Measurements from ENCODE around the gene PSMB9. TPM values are rescaled to one million over a fixed set of nuclear protein-coding genes. Genes with fewer than 3 reads are reported as not detected.
"Not testable (repeated sequence)": the region's sequence is repeated elsewhere in the genome, so short reads cannot be mapped to it uniquely, and the experiment has no call there.

PSMB9 gene
- 10 to 100 TPM; 23.9 to 25.6 TPM for total RNA-seq
- long read RNA-seq, donor 1, transcript PSMB9-207 (6 exons, 782 nt): major isoform, 6 of 12 reads
- long read RNA-seq, donor 1, partial matches to known transcripts: 5 of 12 reads
- long read RNA-seq, donor 1, other reads (novel, unspliced or antisense): 1 of 12 reads
- long read RNA-seq, donor 2, transcript PSMB9-207 (6 exons, 782 nt): major isoform, 13 of 22 reads
- long read RNA-seq, donor 2, partial matches to known transcripts: 6 of 22 reads
- long read RNA-seq, donor 2, other reads (novel, unspliced or antisense): 2 of 22 reads

DNA sequence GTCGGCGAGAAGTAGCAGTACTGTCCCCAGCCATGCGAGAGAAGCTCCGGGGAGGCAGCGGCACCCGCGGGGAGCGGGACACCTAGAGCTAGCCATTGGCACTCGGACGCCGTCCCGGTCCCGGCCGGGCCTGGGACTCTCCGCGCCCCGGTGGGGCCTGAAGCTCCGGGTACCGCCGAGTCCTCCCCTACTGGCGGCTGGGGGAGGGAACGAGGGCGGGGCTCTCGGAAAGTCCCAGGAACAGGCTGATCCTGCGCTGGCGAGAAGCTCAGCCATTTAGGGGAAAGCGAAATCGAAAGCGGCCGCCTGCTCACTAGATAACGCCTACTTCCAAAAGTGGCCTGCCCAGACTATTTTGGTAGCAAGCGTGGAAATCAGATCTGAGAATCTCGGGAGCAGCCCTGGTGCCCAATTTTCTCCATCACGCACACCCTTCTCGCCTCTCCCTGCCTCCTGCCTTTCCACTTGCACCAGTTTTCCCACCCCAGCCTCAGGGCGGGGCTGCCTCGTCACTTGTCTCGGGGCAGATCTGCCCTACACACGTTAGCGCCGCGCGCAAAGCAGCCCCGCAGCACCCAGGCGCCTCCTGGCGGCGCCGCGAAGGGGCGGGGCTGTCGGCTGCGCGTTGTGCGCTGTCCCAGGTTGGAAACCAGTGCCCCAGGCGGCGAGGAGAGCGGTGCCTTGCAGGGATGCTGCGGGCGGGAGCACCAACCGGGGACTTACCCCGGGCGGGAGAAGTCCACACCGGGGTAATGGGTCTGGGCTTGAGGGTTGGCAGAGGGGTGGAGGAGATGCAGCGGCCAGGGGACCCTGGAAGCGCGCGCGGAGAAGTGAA lies at the start of gene PSMB9, which contains the start of gene TAP1:
TSS of gene PSMB9 (plus strand) at position 652 of the 835 bp plus-strand sequence. CDS start at position 690, 38 bp downstream.
TSS of gene TAP1 (minus strand) at position 164 of the 835 bp plus-strand sequence. CDS start at position 96, 68 bp downstream.
- intact Hi-C loops (cut with DNase I): no loop called here
- DNase-seq (ENCODE audit: low spot score): peak; percentile 98

DNA sequence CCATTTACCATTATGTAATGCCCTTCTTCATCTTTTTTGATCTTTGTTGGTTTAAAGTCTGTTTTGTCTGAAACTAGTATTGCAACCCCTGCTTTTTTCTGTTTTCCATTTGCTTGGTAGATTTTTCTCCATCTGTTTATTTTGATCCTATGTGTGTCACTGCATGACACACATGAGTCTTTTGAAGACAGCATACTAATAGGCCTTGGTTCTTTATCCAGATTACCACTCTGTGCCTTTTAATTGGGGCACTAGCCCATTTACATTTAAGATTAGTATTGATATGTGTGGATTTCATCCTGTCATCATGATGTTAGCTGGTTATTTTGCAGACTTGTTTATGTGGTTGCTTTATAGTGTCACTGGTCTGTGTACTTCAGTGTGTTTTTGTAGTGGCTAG lies 48.6 kb upstream of the PSMB9 start:
- intact Hi-C loops (cut with DNase I): not testable (repeated sequence)

DNA sequence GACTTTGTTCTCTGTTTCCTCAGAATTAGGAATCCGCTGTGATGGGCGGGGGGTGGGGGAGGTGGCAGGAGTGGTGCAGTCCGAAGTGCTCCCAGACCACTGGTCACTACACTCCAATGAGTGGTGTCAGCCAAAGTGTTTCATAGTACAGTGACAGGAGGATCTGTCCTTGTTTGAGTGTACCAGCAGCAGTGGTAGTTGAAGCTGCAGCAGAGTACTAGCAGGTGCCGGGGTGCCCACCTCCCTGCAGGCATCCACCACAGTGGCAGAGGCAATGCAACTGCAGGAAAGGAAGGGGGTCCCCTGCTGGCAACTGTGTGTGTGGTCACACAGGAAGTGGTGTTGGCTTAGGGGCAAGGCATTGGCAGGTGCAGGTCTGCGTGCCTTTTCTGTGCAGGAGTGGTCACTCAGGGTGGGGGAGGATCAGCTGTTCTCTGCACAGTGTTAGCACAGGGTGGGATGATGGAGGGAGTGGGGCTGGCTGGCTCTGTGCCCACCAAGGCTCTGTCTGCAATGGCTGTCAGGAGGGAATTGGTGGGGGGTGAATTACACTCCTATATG lies 46.9 kb upstream of the PSMB9 start:
- DNase-seq (ENCODE audit: low spot score): no peak
- intact Hi-C loops (cut with DNase I): no loop called here

More for the DNA sequence above, 48.6 kb upstream of the PSMB9 start:
- DNase-seq (ENCODE audit: low spot score): not testable (repeated sequence)

DNA sequence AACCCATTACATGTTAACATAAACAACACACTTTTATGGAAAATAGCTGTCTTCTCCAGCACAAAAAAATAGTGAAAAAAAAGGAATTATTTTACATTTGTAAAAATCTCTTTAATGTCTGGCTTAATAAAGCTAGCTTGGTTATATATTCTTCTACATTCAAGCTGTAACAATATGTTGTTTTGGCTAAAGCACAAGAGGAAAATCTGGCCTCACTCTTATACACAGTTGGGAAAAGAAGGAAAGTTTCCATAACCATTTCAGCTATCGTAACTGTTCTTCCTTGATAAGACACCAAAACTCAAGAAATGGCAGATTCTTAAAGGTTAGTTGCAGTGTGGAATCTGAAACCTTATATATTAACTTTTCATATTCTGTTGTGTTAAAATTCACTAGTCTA lies 44.8 kb upstream of the PSMB9 start:
- intact Hi-C loops (cut with DNase I): no loop called here
- no peak for DNase-seq (ENCODE audit: low spot score)

DNA sequence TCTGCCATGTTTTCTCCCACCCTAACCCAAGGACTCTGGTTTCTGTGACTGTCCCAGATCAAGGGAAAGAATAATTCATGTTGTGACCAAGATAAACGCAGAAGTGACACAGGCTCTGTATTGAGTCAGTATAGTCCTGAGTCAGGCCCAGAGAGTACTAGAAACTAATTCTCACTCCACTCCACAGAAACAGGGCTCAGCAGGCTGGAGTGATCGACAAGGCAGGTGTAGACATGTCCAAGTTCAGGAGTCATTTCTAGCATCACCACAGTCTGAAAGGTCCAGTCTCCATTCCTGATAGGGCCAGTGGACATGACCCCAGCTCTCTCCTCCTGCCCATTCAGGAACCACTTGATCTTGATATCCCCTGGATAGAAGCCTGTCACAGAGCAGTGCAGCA lies 39.8 kb upstream of the PSMB9 start:
- intact Hi-C loops (cut with DNase I): loop anchor here in 1 of 2 donors (5.0 kb wide), 1 partner anchor 892 kb away; no protein-coding TSS in a partner anchor
- no peak for DNase-seq (ENCODE audit: low spot score)

DNA sequence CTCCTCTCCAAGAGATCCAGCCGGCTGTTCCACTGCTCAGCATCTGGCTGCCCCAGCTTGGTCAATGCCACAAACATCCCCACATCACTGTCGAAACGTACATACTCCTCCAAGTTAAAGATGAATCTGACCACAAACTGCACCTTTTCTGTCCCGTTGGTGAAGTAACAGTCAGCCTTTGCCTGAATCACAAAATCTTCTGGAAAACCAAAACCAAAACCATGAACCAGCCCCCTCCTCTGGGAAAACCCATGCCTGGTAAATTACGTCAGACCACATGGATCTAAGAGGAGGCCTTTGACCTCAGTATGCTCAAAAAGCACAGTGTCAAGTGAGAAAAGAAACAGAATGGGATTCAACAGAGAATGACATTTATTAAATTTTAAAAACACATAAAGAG lies 38.9 kb upstream of the PSMB9 start:
- intact Hi-C loops (cut with DNase I): no loop called here
- DNase-seq (ENCODE audit: low spot score): no peak

DNA sequence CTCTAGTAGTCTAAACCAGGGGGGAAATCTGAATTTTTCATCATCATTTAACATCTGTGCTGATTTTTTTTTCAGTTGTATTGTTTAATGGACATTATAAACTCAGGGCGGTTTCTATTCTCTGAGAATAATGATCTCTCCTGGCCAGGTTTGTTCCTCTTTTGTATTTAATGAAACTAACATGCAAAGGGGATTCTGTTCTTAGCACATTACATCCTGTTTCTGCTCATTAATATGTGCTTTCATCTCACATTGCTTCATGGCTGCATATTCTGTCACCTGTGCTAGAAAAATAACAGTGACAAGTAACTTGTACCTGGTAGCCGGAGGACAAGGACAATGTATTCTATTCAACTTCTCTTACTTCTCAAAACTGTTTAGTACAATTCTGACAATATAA lies 38.0 kb upstream of the PSMB9 start:
- intact Hi-C loops (cut with DNase I): no loop called here
- no peak for DNase-seq (ENCODE audit: low spot score)

DNA sequence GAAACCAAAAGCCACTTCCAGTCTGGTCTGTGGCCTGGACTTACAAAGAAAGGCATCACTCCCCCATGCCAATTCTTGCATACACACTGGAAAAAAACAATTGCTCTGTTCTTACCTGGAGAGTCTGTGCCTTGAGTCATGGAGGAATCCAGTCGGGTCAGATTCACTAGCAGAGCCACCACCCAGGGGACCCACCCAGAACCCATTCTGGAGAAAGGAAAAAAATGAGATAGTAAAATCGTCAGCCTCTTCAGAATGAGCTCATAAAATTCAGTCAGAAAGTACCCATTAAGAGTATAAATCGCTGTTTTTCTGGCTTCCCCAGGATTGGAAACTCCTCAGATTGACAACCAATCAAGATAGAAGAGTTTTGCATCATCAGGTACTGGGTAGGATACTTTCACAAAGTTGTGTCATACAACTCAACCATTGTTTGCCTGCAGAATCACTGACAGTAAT lies 37.2 kb upstream of the PSMB9 start, which contains the start of gene HLA-DOB:
TSS of gene HLA-DOB (minus strand) at position 257 of the 459 bp plus-strand sequence. CDS start at position 206, 51 bp downstream.
- intact Hi-C loops (cut with DNase I): no loop called here
- no peak for DNase-seq (ENCODE audit: low spot score)

DNA sequence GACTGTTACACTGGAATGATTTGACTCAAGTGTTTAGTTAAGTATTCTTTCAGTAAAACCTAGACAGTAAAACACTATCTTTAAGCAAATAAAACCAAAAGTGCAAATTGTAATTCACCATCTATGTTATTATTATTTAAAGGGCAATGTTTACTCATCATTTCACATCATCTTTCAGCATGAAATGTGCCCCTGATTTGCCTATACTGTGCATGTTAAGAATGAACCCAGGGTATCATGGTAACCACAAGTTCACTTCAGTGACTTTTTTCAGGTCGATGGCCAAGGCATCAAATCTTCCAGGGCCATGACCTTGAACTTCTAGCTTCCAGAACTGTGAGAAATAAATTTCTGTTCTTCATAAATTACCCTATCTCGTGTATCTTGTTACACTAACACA lies 35.1 kb upstream of the PSMB9 start:
- intact Hi-C loops (cut with DNase I): no loop called here
- DNase-seq (ENCODE audit: low spot score): no peak

DNA sequence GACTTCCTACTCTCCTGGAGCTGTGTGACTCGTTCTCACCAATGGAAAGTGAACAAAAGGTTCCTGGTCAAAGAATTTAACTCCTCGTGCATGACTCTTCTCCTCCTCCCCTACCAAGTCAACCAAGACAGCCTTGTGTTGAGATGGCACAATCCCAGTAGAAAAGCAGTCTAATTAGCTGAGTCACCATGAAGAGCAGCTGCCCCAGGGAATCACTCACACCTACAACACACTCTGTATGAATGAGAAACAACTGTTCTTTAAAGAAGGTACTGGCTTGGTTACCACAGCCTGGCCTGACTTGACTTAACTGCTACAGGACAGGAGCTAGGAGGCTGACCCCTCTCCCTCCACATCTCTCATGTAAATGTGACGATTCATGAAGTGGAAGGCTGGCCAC lies 34.3 kb upstream of the PSMB9 start:
- no peak for DNase-seq (ENCODE audit: low spot score)
- intact Hi-C loops (cut with DNase I): no loop called here

DNA sequence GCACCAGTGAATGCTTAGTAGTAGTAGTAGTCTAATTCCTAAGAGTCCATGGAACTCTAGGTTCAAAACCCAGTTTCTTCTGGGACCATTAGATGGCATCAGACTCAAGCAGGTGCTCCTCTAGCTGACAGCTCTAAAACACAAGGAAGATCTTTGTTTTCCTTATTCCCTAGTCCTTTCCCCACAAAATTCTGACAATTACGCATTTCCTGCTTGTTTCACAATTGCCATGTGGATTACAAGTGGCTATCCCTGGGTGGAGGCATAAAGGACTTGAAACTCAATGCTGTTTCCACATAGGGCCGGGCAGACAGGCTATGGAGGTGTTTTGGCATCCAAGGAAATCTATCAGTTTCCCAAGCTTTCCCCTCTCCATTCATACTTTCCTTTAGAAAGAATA lies 28.0 kb upstream of the PSMB9 start:
- intact Hi-C loops (cut with DNase I): no loop called here
- DNase-seq (ENCODE audit: low spot score): no peak

DNA sequence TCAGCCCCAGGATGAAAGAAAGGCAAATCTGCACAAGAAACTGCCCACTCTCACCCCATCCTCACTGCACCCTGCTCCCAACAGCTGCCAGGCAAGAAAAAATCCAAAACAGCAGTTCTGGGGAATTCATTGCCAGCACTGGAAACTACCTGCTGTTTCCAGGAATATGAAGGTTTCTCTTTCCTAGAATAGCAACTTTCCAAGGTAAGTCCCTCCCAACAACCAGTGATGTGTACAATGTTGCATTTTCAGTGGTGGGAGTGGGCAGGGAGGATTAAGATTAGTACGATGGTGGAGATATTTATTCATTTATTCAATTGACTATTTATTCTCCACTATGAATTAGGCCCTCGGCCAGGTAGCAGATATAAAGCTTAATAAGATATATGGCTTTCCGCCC lies 27.0 kb upstream of the PSMB9 start:
- intact Hi-C loops (cut with DNase I): no loop called here

DNA sequence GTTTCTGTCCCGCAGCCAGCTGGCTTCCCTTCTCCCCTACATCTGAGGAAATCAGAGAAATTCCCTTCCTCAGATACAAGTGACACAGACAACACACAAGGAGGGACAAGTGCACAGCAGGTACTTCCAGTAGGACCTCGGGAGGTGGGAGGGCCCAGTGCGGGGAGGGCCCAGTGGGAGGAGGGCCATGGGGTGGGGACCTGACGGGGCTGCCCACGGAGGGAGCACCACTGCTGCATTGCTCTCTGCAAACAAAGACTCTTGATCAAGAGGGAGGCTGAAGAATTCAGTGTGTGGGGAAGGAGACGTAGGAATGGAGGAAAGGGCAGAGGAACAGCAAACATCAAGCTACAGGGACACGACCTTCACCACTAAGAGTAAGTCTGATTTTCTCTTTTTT lies 24.5 kb upstream of the PSMB9 start:
- intact Hi-C loops (cut with DNase I): no loop called here
- no peak for DNase-seq (ENCODE audit: low spot score)

More for the DNA sequence above, 27.0 kb upstream of the PSMB9 start:
- no peak for DNase-seq (ENCODE audit: low spot score)

DNA sequence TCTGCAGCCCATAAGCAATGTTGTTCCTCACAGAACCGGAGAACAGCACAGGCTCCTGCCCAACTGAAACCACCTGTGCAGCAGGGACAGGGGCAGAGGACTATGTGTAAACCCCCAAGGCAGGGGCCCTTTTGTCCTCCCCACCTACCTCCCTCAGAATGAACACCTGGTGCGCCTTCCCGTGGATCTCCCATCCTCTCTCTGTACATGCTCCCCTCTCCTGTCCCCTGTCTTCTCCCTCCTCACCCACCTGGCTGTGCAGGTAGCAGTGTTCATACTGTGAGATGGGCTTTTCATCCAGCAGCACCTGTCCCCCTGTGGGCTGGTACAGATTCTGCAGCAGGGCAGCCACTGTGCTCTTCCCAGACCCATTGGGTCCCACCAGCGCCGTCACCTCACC lies 24.0 kb upstream of the PSMB9 start:
- intact Hi-C loops (cut with DNase I): no loop called here

DNA sequence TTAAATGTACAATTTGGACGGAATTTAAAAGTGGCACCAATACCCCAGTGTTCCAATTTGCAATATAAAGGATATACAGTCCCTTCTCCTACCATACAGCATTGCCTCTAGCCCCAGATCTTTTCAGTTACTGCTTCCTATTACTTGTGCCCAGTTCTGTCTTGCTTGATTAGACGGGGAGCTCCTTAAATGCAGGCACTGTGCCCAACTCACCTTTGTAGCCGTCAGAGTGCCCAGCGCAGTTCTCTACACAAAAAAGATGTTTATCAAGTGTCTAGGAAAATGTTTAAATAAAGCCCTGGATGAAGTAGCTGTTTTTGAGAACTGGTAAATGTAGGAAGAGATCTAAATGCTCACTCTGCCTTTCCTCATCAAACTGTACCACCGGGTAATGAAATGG lies 23.1 kb upstream of the PSMB9 start:
- intact Hi-C loops (cut with DNase I): no loop called here
- DNase-seq (ENCODE audit: low spot score): no peak

More for the DNA sequence above, 24.0 kb upstream of the PSMB9 start:
- DNase-seq (ENCODE audit: low spot score): peak; percentile 58

DNA sequence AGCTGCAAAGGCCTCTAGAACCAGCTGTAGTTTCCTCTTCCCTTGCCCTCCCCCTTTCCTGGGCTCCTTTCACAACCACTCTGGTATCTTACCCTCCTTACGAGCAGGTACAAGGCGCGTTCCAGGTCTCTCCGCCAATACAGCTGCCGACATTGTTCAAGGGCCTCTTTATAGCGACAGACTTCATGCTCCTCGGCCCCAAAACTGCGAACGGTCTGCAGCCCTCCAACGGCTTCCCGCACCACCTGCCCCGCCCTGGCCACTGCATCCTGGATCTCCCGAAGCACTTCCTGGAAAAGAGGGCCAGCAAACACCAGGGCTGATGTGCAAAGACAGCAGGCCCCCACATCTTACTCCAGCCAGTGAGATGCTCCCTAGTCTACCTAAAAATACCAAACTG lies 21.5 kb upstream of the PSMB9 start:
- intact Hi-C loops (cut with DNase I): no loop called here
- peak; percentile 69 for DNase-seq (ENCODE audit: low spot score)

DNA sequence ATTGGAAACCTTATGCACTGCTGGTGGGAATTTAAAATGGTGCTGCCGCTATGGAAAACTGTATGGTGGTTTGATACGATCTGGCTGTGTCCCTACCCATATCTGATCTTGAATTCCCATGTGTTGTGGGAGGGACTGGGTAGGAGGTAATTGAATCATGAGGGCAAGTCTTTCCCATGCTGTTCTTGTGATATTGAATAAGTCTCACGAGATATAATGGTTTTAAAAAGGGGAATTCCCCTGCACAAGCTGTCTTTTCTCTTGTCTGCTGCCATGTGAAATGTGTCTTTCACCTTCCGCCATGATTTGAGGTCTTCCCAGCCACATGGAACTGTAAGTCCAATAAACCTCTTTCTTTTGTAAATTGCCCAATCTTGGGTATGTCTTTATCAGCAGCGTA lies 20.3 kb upstream of the PSMB9 start:
- intact Hi-C loops (cut with DNase I): no loop called here
- DNase-seq (ENCODE audit: low spot score): no peak

DNA sequence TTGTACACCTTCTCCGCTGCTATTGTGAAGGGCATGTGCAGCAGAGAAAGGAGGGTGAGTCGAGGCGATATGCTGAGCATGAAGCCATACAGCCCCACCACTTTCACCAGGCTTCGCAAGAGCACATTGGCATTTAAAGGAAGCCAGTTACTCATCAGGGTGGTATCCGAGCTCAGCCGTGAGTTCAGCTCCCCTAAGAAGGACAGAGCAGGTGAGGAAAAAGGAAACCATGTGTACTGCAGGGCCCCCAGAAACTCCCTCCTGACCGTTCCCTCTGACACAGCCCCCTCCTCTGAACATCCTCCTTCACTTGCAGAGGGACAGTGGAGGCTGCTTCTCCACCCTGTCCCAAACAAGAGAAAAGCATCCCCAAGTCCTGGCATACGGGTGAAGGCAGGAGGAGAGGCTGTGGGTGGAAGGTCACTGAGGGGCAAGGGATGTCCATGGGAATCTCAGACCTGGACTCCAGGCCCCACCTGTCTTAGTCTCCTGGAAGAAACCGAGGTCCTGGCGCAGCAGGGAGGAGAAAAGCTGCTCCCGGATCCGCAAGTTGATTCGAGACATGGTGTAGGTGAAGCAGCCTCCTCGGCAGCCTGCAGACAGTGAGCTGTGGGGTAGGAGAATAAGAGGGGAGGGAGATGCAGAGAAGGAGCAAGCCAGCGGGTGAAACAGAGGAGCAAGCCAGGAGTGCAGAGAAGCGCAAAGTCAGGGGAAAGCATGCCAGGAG lies 18.7 kb upstream of the PSMB9 start:
- peak; percentile 58 for DNase-seq (ENCODE audit: low spot score)
- intact Hi-C loops (cut with DNase I): no loop called here

DNA sequence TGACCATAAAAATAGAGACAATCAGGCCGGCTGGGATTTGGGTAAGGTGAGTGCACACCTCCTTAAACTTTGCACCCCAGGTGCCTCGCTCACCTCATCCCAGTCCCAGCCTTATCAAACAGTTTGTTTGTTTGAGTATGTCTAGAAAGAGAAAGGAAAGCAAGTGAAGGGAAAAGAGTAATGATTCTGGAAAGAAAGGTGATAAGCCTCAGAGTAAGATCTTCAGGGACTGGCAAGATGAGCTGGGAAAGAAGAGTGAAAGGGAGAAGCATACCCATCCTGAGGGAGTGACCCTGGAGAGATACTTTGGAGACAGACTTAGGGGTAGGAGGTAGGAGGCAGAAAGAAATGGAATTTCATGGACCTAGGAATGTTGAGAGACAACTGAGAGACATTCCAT lies 17.1 kb upstream of the PSMB9 start:
- DNase-seq (ENCODE audit: low spot score): peak; percentile 53
- intact Hi-C loops (cut with DNase I): no loop called here
